ENCODE measurements around the gene COPB2.

- TF ChIP-seq CTCF (IDR thresholded peaks at IDR 0.05) (no peak), POLR2A (IDR thresholded peaks at IDR 0.05) (no peak)
These were observed 80.9 kb downstream of the COPB2 start for GRCh38 chr3:139308560-139308959.

Data from heart left ventricle (tissue), 13 donors.